ENCODE measurements around the gene FBXO24.
"Not testable (repeated sequence)": the region's sequence is repeated elsewhere in the genome, so short reads cannot be mapped to it uniquely, and the experiment has no call there.

The FBXO24 gene

GRCh38 chr7:100586266-100587025 lies at the start of gene FBXO24:
FBXO24 (plus strand) TSS chr7:100586328; CDS start chr7:100586626, 298 bp downstream.
- DNase-seq = peak; percentile 100

GRCh38 chr7:100536695-100537094 lies 49.4 kb upstream of the FBXO24 start:
- not testable (repeated sequence) for DNase-seq

- no peak for DNase-seq
These were observed 47.8 kb upstream of the FBXO24 start for GRCh38 chr7:100538348-100538653.

GRCh38 chr7:100538654-100539435 lies 47.3 kb upstream of the FBXO24 start, which contains the start of gene AGFG2:
AGFG2 (plus strand) TSS chr7:100539203; CDS start chr7:100539347, 144 bp downstream.
- DNase-seq = peak; percentile 100

- DNase-seq = no peak
These were observed 46.6 kb upstream of the FBXO24 start for GRCh38 chr7:100539436-100540006.

- no peak for DNase-seq
These were observed 45.9 kb upstream of the FBXO24 start for GRCh38 chr7:100540073-100540723.

- DNase-seq = not testable (repeated sequence)
These were observed 44.8 kb upstream of the FBXO24 start for GRCh38 chr7:100541309-100541708.

- DNase-seq = no peak
These were observed 42.5 kb upstream of the FBXO24 start for GRCh38 chr7:100543586-100543985.

GRCh38 chr7:100544386-100544785 lies 41.7 kb upstream of the FBXO24 start:
- no peak for DNase-seq

GRCh38 chr7:100544967-100545359 lies 41.2 kb upstream of the FBXO24 start:
- DNase-seq = no peak

GRCh38 chr7:100545360-100546128 lies 40.6 kb upstream of the FBXO24 start:
- peak in 1 of 2 experiments; percentile 56 for DNase-seq

GRCh38 chr7:100546129-100546925 lies 39.8 kb upstream of the FBXO24 start:
- peak; percentile 60 to 81 for DNase-seq

GRCh38 chr7:100546926-100547800 lies 39.0 kb upstream of the FBXO24 start:
- DNase-seq = peak; percentile 82 to 89

- peak in 1 of 2 experiments; percentile 41 for DNase-seq
These were observed 38.3 kb upstream of the FBXO24 start for GRCh38 chr7:100547872-100548271.

GRCh38 chr7:100548446-100548845 lies 37.7 kb upstream of the FBXO24 start:
- not testable (repeated sequence) for DNase-seq

GRCh38 chr7:100552532-100552931 lies 33.6 kb upstream of the FBXO24 start:
- no peak for DNase-seq

GRCh38 chr7:100553032-100553431 lies 33.1 kb upstream of the FBXO24 start:
- DNase-seq = no peak

GRCh38 chr7:100555701-100556100 lies 30.4 kb upstream of the FBXO24 start:
- no peak for DNase-seq

GRCh38 chr7:100556541-100556940 lies 29.6 kb upstream of the FBXO24 start:
- no peak for DNase-seq

GRCh38 chr7:100559127-100559526 lies 27.0 kb upstream of the FBXO24 start:
- no peak for DNase-seq
